Activated T-cell treated with anti-CD3 and anti-CD28 coated beads, Interleukin-2, amount 50 U/mL, for 1 hour (primary cell): ENCODE results near the gene NDUFA13.

Experiments
- DNase-seq: peaks from one replicate; pipeline ENCODE4 v3.0.0-alpha.2; 2020

The NDUFA13 gene

DNA sequence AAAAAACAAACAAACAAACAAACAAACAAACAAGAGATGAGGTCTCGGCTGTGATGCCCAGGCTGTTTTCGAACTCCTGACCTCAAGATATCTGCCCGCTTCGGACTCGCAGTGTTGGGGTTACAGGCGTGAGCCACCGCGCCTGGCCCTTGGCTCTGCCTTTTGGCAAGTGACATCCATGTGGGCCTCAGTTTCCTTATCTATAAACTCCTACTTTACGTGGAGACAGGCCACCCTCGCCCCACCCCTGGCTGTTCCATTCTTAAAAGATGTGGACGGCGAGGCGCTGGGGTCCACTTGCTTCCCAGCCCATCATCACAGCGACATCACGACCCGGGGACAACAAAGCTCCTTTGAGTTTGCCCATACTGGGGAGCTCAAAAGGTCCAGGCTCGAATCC lies 2.3 kb upstream of the NDUFA13 start:
- DNase-seq: no peak

DNA sequence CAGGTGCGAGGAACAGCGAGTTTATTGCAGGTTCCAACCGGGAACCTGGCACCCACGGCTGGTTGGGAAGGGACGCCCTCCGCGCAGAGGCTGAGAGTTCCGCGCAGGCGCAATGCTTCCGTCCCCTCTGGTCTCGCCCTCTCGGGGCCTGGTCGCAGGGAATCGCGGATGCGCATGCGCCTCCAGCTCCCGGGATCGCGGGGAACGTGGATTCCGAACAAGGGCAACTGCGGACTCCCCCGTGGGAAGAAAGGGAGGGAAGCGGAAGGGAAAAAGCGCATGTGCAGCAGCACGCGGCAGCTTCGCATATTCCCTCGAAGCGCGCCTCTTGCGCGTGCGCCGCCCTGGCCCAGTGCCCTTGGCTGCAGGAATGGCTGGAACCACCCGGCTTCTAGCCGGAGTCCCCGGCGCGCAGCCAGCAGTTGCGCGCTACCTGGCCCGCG lies 1.8 kb upstream of the NDUFA13 start:
- no peak for DNase-seq

DNA sequence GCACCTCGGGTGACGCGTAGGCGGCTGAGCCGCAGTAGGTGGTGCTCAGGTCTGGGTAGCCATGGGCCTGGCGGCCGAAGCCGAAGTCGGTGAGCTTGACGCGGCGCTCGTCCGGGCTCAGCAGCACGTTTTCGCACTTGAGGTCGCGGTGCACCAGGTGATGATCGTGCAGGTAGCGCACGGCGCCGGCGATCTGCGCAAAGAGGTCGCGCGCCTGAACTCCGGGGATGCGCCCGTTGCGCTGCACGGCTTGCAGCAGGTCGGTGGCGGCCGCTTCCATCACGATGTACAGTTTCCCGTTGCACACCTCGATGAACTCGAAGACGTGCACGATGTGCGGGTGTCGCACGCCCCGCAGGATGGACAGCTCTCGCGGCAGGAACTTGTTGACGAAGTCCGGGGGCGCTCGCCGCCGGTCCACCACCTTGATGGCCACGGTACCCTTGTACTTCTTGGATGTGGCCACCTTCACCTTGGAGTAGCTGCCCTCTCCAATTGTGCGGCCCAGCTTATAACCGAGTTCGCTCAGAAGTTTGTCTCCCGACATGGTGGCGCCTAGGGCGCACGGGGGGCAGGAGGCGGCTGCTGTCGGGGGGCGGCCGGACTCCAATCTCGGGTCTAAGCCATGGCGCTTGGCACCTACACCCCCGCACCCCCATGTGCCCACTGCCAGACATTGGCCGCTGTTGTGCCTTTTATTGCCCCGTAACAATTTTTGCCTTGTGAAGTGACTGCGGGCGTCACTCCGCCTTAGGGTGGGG lies 964 bp upstream of the NDUFA13 start, which contains the start of gene TSSK6:
TSS of gene TSSK6 (minus strand) at position 668 of the 761 bp plus-strand sequence. CDS start at position 547, 121 bp downstream.
- no peak for DNase-seq

DNA sequence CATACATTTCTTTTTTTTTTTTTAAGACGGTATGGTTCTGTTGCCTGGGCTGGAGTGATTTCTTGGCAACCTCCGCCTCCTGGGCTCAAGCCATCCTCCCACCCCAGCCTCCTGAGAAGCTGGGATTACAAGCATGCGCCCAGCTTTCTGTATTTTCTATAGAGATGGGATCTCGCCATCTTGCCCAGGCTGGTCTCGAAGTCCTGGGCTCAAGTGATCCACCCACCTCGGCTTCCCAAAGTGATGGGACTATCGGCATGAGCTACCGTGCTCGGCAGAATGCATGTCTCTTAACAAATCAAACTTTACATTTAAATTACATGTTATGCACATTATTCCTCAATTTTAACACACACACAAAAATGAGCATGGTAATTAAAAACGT lies 1.2 kb downstream of the NDUFA13 start:
- no peak for DNase-seq

DNA sequence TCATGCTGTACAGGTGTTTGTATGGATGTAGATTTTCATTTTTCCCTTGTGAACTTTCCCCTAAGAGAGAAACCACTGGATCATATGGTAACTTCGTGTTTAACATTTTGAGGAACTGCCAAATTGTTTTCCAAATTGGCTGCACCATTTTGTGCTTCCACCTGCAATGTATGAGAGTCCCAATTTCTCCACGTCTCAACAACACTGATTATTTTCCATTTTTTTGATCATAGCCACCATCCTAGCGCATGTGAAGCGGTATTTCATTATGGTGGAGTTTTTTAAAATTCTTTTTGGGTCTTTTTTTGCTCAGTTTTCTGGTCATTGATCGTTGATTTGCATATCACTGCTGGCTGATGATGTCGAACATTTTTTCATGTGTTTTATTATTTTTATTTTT lies 5.0 kb downstream of the NDUFA13 start:
- DNase-seq: no peak

DNA sequence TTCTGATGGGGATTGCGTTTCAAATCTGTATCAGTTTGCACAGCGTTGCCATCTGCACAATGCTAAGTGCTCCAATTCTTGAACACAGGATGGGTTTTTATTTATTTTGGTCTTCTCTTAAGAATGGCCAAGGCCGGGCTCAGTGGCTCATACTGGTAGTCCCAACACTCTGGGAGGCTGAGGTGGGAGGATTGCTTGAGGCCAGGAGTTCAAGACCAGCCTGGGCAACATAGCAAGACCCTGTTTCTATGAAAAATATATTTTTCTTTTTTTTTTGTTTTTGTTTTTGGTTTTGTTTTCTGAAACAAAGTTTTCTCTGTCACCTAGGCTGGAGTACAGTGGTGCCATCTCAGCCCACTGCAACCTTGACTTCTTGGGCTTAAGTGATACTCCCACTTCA lies 7.2 kb downstream of the NDUFA13 start:
- no peak for DNase-seq

DNA sequence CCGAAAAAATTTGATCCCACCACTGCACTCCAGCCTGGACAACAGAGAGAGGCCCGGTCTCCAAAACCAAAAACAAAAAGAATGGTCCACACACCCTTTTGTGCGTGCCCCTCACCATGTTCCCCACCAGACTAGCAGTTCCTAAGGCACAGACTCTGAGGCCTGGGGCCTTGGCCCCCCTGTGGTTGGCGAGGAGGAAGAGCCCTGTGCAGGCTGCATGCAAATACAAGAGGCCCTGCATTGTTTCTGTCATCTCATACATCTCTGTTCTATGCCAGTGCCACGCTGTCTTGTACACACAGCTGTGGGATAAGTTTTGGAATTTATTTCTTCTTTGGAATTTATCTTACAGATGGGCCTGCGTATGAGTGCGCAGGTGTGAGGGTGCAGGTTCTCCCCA lies 8.0 kb downstream of the NDUFA13 start:
- DNase-seq: no peak

DNA sequence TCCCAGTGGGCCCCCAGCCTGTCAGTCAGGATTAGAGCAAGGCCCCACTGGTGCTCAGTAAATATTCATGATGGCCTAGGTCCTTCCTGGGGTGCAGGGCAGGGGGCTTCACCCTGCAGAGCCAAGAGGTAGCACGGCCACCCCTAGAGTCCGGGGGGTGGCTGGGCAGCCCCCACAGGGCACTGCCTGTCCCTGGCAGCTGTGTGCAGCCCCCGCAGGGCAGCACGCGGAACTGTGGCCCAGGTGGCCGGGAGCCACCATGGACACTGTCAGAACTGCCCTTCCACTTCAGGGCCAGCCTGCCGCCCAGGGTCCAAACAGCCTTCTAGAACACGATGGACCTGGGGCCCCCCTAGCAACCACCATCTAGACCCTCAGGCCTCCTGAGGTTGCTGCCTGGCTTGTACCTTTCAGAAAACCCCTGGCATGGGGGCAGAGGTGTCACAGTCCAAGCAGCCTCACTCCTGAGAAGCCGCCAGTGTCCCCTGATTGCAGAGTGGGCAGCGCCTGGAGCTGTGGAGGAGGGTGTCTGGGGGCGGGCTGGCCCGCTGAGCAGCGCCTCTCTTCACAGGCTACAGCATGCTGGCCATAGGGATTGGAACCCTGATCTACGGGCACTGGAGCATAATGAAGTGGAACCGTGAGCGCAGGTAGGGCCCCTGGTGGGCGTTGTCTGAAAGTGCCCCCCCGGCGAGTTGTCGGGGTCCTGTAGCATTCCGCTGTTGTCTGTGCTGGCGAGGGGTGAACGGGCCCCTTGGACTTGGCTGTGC lies 9.8 kb downstream of the NDUFA13 start:
- no peak for DNase-seq

DNA sequence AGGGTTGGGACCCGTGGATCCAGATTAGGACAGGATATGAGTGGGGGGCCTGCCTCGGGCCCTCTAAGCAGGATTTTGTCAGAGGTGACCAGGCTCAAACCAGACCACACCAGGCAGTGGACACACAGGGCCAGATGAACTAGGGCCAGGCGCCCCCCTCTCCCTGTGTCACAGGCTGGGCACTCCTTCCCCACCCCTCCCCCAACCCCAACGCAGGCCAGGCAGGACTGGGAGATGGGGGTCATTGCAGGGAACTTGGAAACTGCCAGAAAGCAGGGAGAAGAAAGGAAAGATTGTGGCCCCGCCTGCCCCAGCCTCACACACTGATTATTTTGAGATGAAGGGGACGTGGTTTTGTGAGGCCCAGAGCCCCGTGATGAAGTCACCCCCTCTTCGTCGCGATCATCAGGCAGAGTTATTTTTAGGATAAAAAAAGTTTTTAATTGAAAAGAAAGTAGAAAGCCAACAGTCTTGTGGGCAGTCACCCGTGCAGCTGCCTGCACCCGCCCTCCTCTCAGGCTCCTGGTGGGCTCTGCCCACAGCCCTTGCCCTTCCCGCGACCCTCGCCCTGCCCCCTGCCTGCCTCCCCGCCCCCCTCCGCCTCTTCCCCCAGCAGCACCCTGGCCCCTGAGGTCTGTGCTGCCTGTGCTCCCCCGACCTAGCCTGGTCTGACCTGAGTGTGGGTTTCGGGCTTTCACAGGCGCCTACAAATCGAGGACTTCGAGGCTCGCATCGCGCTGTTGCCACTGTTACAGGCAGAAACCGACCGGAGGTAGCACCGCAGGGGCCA lies 10.8 kb downstream of the NDUFA13 start:
- no peak for DNase-seq

DNA sequence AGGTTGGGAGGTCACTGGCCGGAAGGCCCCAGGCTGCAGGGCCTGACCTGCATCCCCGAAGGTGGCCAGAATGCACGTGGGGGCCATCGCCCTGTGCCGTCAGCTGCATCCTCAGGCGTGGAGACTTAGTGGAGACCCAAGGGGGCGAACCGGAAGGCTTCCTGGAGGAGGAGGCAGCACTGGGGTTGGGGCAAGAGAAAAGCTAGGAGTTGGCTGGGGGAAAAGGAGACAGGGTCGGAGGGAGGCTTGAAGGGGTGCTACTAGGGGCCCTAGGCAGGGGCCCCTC lies 11.3 kb downstream of the NDUFA13 start:
- no peak for DNase-seq

DNA sequence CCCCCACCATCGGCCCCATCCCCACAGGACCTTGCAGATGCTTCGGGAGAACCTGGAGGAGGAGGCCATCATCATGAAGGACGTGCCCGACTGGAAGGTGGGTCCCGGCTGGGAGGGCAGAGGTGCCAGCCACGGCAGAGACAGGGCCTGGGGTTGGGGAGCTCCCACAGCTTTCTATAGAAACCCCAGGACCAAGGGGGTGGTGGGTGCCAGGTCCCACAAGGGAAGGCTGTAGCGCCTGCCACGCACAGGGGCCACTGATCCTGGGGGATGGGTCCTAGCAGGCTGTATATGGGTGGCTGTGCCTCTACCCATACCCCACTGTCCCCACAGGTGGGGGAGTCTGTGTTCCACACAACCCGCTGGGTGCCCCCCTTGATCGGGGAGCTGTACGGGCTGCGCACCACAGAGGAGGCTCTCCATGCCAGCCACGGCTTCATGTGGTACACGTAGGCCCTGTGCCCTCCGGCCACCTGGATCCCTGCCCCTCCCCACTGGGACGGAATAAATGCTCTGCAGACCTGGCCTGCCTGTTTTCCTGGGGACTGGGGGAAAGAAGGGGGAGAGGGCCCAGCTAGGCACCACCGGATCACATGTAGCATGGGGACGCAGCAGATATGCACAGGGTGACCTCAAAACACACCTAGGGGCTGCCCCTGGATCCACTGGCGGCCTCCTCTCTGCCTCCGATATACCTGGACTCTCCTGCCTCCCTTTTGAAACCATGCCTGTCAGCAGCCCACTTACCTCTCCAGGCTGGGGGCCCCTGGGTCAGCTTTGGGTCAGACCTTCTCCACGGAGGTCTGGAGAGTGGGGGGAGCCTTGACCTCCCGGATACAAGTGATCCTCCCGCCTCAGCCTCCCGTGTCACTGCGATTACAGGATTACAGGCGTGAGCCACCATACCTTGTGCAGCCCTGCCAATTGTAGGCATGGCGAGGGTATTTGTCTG lies 11.9 kb downstream of the NDUFA13 start:
- no peak for DNase-seq

DNA sequence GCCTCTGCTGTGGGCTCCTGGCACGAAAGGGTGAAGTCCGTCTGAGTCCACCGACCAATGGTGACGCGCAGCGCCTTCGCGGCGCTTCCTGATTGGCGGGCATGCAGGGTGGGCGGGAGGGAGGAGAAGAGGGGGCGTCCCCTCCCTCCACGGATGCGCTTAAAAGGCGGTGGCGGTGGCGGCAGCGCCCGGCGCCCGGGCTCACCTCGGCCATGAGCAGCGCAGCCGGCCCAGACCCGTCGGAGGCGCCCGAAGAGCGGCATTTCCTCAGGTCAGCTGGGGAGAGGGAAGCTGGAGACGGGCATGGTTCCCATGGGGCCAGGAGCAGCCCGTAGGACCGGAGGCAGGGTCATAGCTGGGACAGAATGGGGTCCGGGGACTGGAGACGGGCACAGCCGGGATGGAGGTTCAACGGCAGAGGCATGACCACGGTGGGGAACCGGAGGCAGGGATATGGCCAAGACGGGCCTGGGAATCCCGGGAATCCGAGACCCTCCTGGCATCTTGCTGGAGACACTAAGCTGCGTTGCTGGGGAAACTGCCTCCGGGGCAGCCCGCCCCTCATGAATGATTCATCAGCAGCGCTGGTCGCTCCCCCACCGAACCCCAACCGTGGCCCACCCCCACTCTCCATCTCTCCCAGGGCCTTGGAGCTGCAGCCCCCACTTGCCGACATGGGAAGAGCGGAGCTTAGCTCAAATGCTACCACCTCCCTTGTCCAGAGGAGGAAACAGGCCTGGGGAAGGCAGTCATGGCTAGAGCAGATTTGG lies 12.9 kb downstream of the NDUFA13 start, which contains the start of gene YJEFN3:
TSS of gene YJEFN3 (plus strand) at position 191 of the 770 bp plus-strand sequence. CDS start at position 213, 22 bp downstream.
- no peak for DNase-seq

DNA sequence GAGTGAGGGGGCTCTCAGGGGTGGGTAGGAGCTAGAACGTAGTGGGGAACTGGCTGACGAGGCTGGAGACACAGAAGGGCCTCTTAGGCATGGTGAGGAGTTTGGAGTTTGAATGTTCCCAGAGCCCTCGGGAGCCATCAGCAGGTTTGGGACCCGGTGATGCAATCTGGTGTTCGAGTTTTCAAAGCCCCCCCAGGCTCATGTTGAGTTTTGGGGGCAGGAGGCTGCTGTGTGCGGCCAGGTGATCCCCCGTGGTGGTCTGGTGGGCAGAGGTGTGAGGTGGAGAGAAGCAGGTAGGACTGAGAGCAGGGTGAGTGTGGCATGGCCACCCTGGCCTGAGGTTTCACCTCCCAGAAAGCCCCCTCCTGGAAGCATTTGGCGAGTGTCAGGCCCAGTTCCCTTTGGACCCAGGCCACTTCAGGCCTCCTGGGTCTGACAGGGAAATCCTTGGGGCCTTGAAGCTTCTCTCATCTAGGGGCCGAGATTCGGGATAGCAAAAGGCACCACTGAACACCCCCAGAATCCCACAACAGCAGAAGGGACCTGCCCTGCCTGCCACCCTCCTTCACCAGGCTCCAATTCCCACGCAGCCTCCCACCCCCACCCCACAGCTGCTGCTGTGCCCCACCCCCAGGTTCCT lies 13.9 kb downstream of the NDUFA13 start:
- DNase-seq: no peak

DNA sequence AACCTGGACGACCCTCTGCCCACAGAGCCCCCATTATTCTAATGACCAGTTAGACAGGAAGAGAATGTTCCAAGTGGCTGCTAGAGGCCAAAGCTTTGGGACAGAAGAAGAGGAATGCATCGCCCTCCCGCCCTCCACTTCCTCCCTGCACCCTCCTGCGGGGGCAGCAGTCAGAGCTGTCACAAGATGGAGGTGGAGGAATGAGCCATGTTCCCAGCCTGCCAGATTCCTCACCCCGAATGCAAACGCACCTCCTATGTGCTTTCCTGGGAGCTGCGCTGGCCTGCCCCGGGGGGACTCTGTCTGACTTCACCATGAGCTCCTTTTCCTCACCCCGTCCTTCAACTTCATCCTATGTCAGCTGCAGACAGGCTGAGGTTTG lies 14.4 kb downstream of the NDUFA13 start:
- no peak for DNase-seq

DNA sequence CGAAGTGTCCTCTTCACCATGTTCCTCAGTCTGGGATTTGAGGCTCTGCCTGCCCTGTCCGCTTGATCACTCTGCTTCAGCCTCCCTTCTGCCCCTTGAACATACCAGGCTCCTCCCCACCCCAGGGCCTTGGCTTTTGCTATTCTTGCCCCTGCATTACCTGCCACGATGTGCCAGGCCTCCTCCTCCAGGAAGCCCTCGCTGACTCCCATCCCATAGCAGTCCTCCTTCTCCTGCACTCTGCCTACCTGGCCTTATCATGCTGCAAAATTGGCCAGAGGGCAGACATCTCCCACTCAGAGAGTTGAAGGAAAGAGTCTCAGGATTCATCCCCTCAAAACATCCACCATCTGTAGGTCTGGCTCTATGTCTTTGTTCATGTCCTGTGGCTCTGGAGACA lies 14.9 kb downstream of the NDUFA13 start:
- DNase-seq: no peak

DNA sequence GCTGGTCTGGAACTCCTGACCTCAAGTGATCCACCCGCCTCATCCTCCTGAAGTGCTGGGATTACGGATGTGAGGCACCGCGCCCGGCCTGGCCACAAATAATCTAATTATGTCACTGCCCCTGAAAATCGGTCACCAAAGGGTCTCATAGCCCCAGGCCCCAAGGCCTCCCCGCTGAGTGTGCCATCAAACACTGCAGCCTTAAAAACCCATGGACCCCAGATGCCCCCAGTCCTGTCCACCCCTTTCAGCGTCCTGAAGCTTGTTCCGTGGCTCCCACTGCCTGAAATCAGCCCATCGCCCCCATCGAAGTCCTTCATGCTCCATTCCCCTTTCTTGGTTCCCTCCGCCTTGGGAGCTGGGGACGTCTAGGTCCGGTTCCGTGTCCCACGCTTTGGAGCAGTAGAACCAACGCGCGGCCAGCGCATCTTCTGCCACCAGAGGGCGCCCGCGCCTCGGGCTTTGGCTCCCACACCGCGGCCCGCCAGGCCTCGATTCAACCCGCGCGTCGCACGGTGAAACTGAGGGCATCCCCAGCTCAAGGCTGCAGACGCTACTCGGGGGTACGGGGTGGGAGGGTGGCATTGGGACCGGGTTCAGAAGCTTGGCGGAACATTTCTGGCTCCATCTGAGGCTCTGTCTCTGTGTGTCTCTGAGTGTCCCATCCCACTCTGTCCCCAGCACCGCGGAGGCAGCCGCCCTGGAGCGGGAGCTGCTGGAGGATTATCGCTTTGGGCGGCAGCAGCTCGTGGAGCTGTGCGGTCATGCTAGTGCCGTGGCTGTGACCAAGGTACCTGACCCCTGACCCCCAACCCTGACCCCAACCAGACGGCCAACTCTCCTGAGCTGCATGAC lies 16.2 kb downstream of the NDUFA13 start:
- DNase-seq: peak; percentile 93

DNA sequence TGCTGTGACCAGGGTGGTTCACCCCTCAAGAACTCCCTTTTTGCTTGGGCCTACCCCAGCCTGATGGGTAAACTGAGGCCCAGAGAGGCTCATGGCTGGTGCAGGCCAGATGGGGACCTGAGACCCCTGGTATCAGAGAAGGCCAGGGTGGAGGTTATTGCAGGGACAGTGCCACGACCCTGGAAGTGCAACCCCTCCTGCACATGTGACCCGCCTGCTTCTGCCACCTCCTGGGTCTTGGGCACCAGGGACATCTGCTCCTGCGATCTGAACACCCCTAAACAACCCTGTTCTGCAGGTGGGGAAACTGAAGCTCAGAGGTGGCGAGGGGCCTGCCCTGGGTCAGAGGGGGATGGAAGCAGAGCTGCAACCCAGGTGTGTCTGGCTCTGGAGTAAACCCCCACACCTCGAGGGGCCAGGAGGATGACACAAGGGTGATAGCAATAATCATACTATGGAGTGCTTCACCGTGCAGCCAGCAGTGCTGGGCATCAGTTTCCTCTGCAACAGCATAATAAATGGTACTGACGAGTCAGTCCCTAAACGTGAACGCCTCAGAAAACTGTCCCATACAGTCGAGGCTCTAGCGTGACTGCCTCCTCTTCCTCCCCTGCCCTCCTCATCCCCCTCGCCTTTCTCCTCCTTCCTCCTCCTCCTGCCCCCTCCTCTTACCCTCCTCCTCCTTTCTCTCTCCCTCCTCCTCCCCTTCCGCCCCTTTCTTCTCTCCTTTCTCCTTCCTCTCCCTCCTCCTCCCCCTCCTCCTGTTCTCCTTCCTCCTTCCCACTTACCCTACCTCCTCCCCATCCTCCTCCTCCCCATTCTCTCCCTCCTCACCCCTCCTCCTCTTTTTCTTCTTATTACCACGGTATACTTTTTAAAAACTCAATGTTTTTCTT lies 17.0 kb downstream of the NDUFA13 start:
- peak; percentile 33 for DNase-seq

DNA sequence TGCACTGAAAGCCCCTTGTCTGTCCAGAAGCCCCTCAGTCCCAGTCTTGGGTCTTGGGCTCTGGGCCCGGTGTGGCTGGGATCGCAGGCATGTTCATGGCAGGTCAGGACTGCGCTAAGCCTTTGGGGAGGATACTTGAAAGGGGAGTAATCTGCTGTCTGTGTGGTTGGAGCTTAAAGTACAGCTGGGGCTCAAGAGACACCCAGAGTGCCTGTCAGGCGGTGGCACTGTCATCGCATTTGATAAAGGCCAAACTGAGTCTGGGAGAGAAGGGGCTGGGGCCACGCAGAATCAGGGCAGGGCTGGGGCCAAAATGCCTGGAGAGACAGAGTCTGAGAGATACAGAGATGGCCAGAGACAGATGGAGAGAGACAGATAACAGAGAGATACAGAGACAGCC lies 17.8 kb downstream of the NDUFA13 start:
- no peak for DNase-seq
